Activated CD8-positive, alpha-beta memory T cell treated with anti-CD3 and anti-CD28 coated beads for 36 hours (primary cell): Measurements from ENCODE around the gene CRYAB. TPM values are rescaled to one million over a fixed set of nuclear protein-coding genes. Genes with fewer than 3 reads are reported as not detected.

Experiments
- CTCF ChIA-PET: fragments of 350-600 bp; sonication (Branson Sonifier 250); formaldehyde crosslinking; loops from one replicate; lab custom pipeline; 2021; ENCODE audit warnings: antibody characterized with exemption; lab: Charles Lee
- POLR2A ChIA-PET: fragments of 350-600 bp; sonication (Branson Sonifier 250); formaldehyde crosslinking; loops from one replicate; lab custom pipeline; 2021; ENCODE audit warnings: antibody characterized with exemption; lab: Charles Lee
- total RNA-seq, 2 experiments: library from RNA; stranded (reverse); gene quantifications; one replicate each; pipeline ENCODE4 v1.2.3, GENCODE V29; 2021

Gene CRYAB
- total RNA-seq, 2 experiments from 2014 or later, result not detected

GRCh38 chr11:111937461-111937769, 25.8 kb upstream of the CRYAB start:
- POLR2A ChIA-PET, result no interaction called here
- CTCF ChIA-PET, result interaction anchor here (1.4 to 3.4 kb wide), 4 partner anchors 8 to 44 kb away, joined by 3 to 17 read pairs (median 6); no protein-coding TSS in a partner anchor

- POLR2A ChIA-PET, result interaction anchor here (1.4 kb wide), 1 partner anchor 9 kb away, joined by 3 read pairs; no protein-coding TSS in a partner anchor
Measured at GRCh38 chr11:111936040-111936540, 24.5 kb upstream of the CRYAB start.

GRCh38 chr11:111935317-111936039, 23.9 kb upstream of the CRYAB start:
- CTCF ChIA-PET, result interaction anchor here (0.6 to 3.4 kb wide), 3 partner anchors 9 to 81 kb away, joined by 3 to 17 read pairs (median 9); no protein-coding TSS in a partner anchor
- POLR2A ChIA-PET, result interaction anchor here (0.6 to 1.4 kb wide), 2 partner anchors 8 to 9 kb away, joined by 3 to 7 read pairs; no protein-coding TSS in a partner anchor

More at GRCh38 chr11:111936040-111936540, 24.5 kb upstream of the CRYAB start:
- CTCF ChIA-PET, result interaction anchor here (3.4 kb wide), 1 partner anchor 9 kb away, joined by 17 read pairs; no protein-coding TSS in a partner anchor

GRCh38 chr11:111934306-111934705, 22.7 kb upstream of the CRYAB start:
- ChIA-PET CTCF (interaction anchor here (1.5 to 2.0 kb wide), 2 partner anchors 8 to 10 kb away, joined by 4 to 9 read pairs; no protein-coding TSS in a partner anchor), POLR2A (interaction anchor here (0.7 kb wide), 1 partner anchor 123 kb away, joined by 4 read pairs; no protein-coding TSS in a partner anchor)

GRCh38 chr11:111933872-111934271, 22.3 kb upstream of the CRYAB start:
- CTCF ChIA-PET, result interaction anchor here (1.4 to 3.1 kb wide), 4 partner anchors 9 to 47 kb away, joined by 3 to 28 read pairs (median 6); no protein-coding TSS in a partner anchor

GRCh38 chr11:111933176-111933575, 21.6 kb upstream of the CRYAB start:
- CTCF ChIA-PET, result interaction anchor here (1.4 to 3.1 kb wide), 3 partner anchors 10 to 48 kb away, joined by 3 to 28 read pairs (median 4); no protein-coding TSS in a partner anchor
- POLR2A ChIA-PET, result interaction anchor here (1.6 kb wide), 1 partner anchor 62 kb away, joined by 3 read pairs; the partner anchor contains the start of gene ALG9

More at GRCh38 chr11:111933872-111934271, 22.3 kb upstream of the CRYAB start:
- POLR2A ChIA-PET, result interaction anchor here (0.7 kb wide), 1 partner anchor 123 kb away, joined by 4 read pairs; no protein-coding TSS in a partner anchor

GRCh38 chr11:111932611-111932950, 21.0 kb upstream of the CRYAB start:
- CTCF ChIA-PET, result interaction anchor here (0.9 to 3.1 kb wide), 8 partner anchors 13 to 64 kb away, joined by 3 to 28 read pairs (median 5); partner anchors contain the start of gene ALG9

GRCh38 chr11:111930472-111930871, 18.9 kb upstream of the CRYAB start:
- CTCF ChIA-PET, result interaction anchor here (1.0 to 1.7 kb wide), 2 partner anchors 66 to 350 kb away, joined by 3 to 6 read pairs; no protein-coding TSS in a partner anchor
- POLR2A ChIA-PET, result no interaction called here

More at GRCh38 chr11:111932611-111932950, 21.0 kb upstream of the CRYAB start:
- POLR2A ChIA-PET, result interaction anchor here (1.6 kb wide), 1 partner anchor 62 kb away, joined by 3 read pairs; the partner anchor contains the start of gene ALG9

- ChIA-PET CTCF (interaction anchor here (0.6 to 2.6 kb wide), 8 partner anchors 10 to 55 kb away, joined by 3 to 17 read pairs (median 3); partner anchors contain the start of genes ALG9 and DIXDC1), POLR2A (interaction anchor here (0.7 to 2.2 kb wide), 5 partner anchors 12 to 56 kb away, joined by 3 to 14 read pairs (median 3); partner anchors contain the start of gene ALG9)
Measured at GRCh38 chr11:111926505-111927391, 15.2 kb upstream of the CRYAB start.

GRCh38 chr11:111925953-111926352, 14.4 kb upstream of the CRYAB start:
- CTCF ChIA-PET, result interaction anchor here (1.0 to 2.6 kb wide), 5 partner anchors 11 to 56 kb away, joined by 3 to 17 read pairs (median 3); partner anchors contain the start of genes ALG9 and DIXDC1
- POLR2A ChIA-PET, result interaction anchor here (0.7 to 2.2 kb wide), 5 partner anchors 12 to 55 kb away, joined by 3 to 14 read pairs (median 3); partner anchors contain the start of gene ALG9

- ChIA-PET CTCF (no interaction called here), POLR2A (no interaction called here)
Measured at GRCh38 chr11:111923951-111924350, 12.4 kb upstream of the CRYAB start.

- POLR2A ChIA-PET, result no interaction called here
- CTCF ChIA-PET, result no interaction called here
Measured at GRCh38 chr11:111923351-111923788, 11.8 kb upstream of the CRYAB start.

GRCh38 chr11:111922803-111923202, 11.2 kb upstream of the CRYAB start:
- CTCF ChIA-PET, result no interaction called here
- POLR2A ChIA-PET, result no interaction called here

- ChIA-PET CTCF (interaction anchor here (1.1 kb wide), 1 partner anchor 10 kb away, joined by 3 read pairs; no protein-coding TSS in a partner anchor), POLR2A (no interaction called here)
Measured at GRCh38 chr11:111921541-111922230, 10.1 kb upstream of the CRYAB start.

GRCh38 chr11:111920908-111921307, 9.3 kb upstream of the CRYAB start:
- ChIA-PET CTCF (no interaction called here), POLR2A (interaction anchor here (0.5 kb wide), 1 partner anchor 11 kb away, joined by 5 read pairs; no protein-coding TSS in a partner anchor)

- CTCF ChIA-PET, result no interaction called here
- POLR2A ChIA-PET, result no interaction called here
Measured at GRCh38 chr11:111918390-111919256, 7.1 kb upstream of the CRYAB start, which contains the start of gene C11orf52. Gene C11orf52, plus strand, starts transcription at chr11:111918913. Its CDS starts 60 bp downstream, at chr11:111918973.
